HL-60 (cell line): ENCODE results near the gene AQP1.

Experiments used
- DNase-seq, 2 experiments: peaks; one replicate each; pipeline ENCODE4 v3.0.0-alpha.2; 2010 to 2020; ENCODE audit warnings: low read depth in 1 of 2, low spot score in 1 of 2
- H3K27ac ChIP-seq: fragments of 250-450 bp; sonication (Bioruptor Pico); replicated peaks from 2 replicates; pipeline ENCODE4 v1.5.1; 2020; ENCODE audit warnings: mild to moderate bottlenecking, moderate library complexity
- H3K27me3 ChIP-seq: fragments of 250-450 bp; sonication (Bioruptor Pico); 2 replicates; pipeline ENCODE4 v1.5.1; 2021; ENCODE audit warnings: mild to moderate bottlenecking, moderate library complexity; ENCODE audit not compliant: insufficient read depth, poor library complexity, severe bottlenecking
- H3K4me3 ChIP-seq: replicated peaks from 2 replicates; pipeline ENCODE4 v1.5.1; 2011; ENCODE audit warnings: mild to moderate bottlenecking, control low read depth, low read length; ENCODE audit not compliant: insufficient read depth
- CTCF ChIP-seq: IDR thresholded peaks from one replicate; pipeline ENCODE4 v1.5.1; 2011; ENCODE audit warnings: low read length, control low read depth, inconsistent platforms; ENCODE audit not compliant: insufficient read depth
- GABPA ChIP-seq: IDR thresholded peaks from 2 replicates; pipeline ENCODE4 v1.6.1; 2012; ENCODE audit warnings: low read depth
- POLR2AphosphoS5 ChIP-seq: IDR thresholded peaks from 2 replicates; pipeline ENCODE4 v1.6.1; 2012; ENCODE audit warnings: low read depth
- SPI1 ChIP-seq: IDR thresholded peaks from 2 replicates; pipeline ENCODE4 v1.6.1; 2012; ENCODE audit warnings: low read depth, mild to moderate bottlenecking, borderline replicate concordance
- TF ChIP-seq, protein P1 (sequence below): IDR thresholded peaks from 2 replicates; pipeline ENCODE4 v1.6.1; 2012; ENCODE audit warnings: low read depth; ENCODE audit not compliant: insufficient replicate concordance

The AQP1 gene

DNA sequence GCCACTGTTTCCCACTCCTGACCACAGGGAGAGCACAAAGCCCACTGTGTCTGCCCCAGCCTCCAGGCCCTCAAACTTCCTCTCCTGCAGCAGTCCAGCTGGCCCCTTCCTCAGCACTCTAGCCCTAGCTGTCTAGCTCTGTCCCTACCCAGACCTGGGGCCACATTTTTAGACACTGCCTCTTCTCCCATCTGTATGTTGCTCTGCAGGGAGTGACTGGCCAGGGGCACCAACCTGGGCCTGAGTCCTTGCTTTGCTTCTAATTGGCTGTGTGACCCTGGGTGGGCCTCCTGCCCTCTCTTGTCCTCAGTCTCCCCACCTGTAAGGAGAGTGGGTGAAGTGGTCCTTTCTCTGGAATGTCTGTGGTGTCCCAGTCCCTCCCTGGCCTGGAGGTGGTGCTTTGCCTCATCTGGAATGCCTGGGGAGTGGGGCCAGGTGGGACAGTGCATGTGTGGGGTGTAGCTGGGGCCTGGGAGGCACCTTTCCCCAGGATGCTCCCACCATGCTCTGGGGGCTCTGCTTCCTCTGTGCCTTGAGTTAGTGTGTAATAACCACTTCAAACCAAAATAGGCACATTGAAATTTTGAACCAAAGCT is 25.1 kb downstream of the AQP1 start:
- TF ChIP-seq, protein P1, sequence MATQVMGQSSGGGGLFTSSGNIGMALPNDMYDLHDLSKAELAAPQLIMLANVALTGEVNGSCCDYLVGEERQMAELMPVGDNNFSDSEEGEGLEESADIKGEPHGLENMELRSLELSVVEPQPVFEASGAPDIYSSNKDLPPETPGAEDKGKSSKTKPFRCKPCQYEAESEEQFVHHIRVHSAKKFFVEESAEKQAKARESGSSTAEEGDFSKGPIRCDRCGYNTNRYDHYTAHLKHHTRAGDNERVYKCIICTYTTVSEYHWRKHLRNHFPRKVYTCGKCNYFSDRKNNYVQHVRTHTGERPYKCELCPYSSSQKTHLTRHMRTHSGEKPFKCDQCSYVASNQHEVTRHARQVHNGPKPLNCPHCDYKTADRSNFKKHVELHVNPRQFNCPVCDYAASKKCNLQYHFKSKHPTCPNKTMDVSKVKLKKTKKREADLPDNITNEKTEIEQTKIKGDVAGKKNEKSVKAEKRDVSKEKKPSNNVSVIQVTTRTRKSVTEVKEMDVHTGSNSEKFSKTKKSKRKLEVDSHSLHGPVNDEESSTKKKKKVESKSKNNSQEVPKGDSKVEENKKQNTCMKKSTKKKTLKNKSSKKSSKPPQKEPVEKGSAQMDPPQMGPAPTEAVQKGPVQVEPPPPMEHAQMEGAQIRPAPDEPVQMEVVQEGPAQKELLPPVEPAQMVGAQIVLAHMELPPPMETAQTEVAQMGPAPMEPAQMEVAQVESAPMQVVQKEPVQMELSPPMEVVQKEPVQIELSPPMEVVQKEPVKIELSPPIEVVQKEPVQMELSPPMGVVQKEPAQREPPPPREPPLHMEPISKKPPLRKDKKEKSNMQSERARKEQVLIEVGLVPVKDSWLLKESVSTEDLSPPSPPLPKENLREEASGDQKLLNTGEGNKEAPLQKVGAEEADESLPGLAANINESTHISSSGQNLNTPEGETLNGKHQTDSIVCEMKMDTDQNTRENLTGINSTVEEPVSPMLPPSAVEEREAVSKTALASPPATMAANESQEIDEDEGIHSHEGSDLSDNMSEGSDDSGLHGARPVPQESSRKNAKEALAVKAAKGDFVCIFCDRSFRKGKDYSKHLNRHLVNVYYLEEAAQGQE, result no peak
- no peak for TF ChIP-seq GABPA
- no peak for TF ChIP-seq CTCF
- no peak for TF ChIP-seq POLR2AphosphoS5
- no peak for TF ChIP-seq SPI1
- DNase-seq, result no peak
- no peak overlapping the region for H3K27ac ChIP-seq
- peaks cover 6% of the 10 kb centered on the region for H3K27me3 ChIP-seq
- H3K4me3 ChIP-seq, result no peak overlapping the region

DNA sequence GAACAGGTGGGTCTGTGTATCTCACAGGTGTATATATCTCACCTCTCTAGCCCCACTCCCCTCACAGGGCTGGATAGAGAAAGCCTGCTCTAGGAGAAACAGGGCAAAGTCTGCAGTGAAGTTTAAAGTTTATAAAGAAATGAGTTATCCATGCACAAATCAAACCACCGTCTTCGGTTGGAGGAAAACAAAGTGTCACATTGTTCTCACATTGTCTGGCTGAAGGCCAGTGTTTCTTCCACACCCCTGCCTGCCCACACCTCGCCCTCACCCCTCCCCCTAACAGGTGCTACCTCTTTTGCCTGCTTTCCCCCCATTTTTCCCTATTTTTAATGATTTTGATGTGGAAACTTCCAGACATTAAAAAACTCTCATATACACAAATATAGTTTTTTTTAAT is 25.8 kb downstream of the AQP1 start:
- no peak for DNase-seq
- H3K27me3 ChIP-seq, result peaks cover 6% of the 10 kb centered on the region
- TF ChIP-seq, protein P1, result no peak
- no peak for TF ChIP-seq CTCF
- TF ChIP-seq SPI1, result no peak
- TF ChIP-seq GABPA, result no peak
- no peak for TF ChIP-seq POLR2AphosphoS5
- no peak overlapping the region for H3K4me3 ChIP-seq
- H3K27ac ChIP-seq, result no peak overlapping the region

GRCh38 chr7:30938435-30939316 is 27.0 kb downstream of the AQP1 start:
- Histone ChIP-seq H3K27me3 (peaks cover 7% of the 10 kb centered on the region), H3K4me3 (no peak overlapping the region), H3K27ac (no peak overlapping the region)
- TF ChIP-seq CTCF, result peak; percentile 90
- TF ChIP-seq GABPA, result no peak
- DNase-seq, result peak; percentile 52 to 69
